CD4-positive, alpha-beta T cell (primary cell): ENCODE results near the gene WARS2. TPM values are rescaled to one million over a fixed set of nuclear protein-coding genes. Genes with fewer than 3 reads are reported as not detected.

Experiments used
- ATAC-seq: fragments of 200-7000 bp; cut with Tn5 transposase; one replicate; pipeline ENCODE4 v1.10.0; 2022; ENCODE audit warnings: mild to moderate bottlenecking; ENCODE audit not compliant: poor library complexity
- CTCF ChIA-PET: fragments of 350-600 bp; sonication (Branson Sonifier 250); formaldehyde crosslinking; loops from one replicate; lab custom pipeline; 2021; ENCODE audit warnings: antibody characterized with exemption, inconsistent platforms; lab: Charles Lee
- POLR2A ChIA-PET: fragments of 350-600 bp; sonication (Branson Sonifier 250); formaldehyde crosslinking; loops from one replicate; lab custom pipeline; 2021; ENCODE audit warnings: antibody characterized with exemption, inconsistent platforms; lab: Charles Lee
- DNase-seq, 14 experiments: peaks; one replicate each; pipeline ENCODE4 v3.0.0-alpha.2; 2013 to 2020; ENCODE audit warnings: mixed read lengths in 2 of 14
- H3K27ac ChIP-seq, 2 donors: one replicate each; pipeline versions ENCODE4 v1.5.1 to v1.7.0; 2013; ENCODE audit warnings: low read length in 2 of 2, low read depth in 1 of 2, mild to moderate bottlenecking in 1 of 2
- H3K27me3 ChIP-seq, 2 experiments: 1 replicate in 1 of 2; 2 replicates in 1 of 2; pipeline versions ENCODE4 v1.6.1 to v1.7.0; 2013; ENCODE audit warnings: low read length in 2 of 2, control low read depth in 1 of 2, mild to moderate bottlenecking in 1 of 2, moderate library complexity in 1 of 2; ENCODE audit not compliant: insufficient read depth in 2 of 2, control insufficient read depth in 1 of 2
- H3K36me3 ChIP-seq: one replicate; pipeline ENCODE4 v1.6.1; 2013; ENCODE audit warnings: low read length, control low read depth; ENCODE audit not compliant: insufficient read depth
- H3K4me1 ChIP-seq: one replicate; pipeline ENCODE4 v1.6.1; 2013; ENCODE audit warnings: low read length, control low read depth; ENCODE audit not compliant: insufficient read depth
- H3K4me3 ChIP-seq: one replicate; pipeline ENCODE4 v1.5.1; 2013; ENCODE audit warnings: mild to moderate bottlenecking, low read length, moderate library complexity
- H3K9me3 ChIP-seq, 2 experiments: 1 replicate in 1 of 2; 2 replicates in 1 of 2; pipeline versions ENCODE4 v1.6.1 to v1.7.0; 2013; ENCODE audit warnings: low read length in 2 of 2, mild to moderate bottlenecking in 2 of 2, control low read depth in 1 of 2, moderate library complexity in 1 of 2; ENCODE audit not compliant: control insufficient read depth in 1 of 2, insufficient read depth in 1 of 2
- H3K27ac Mint-ChIP-seq: one replicate; pipeline ENCODE4 v1.8.0; 2020; ENCODE audit warnings: mixed read lengths
- H3K27me3 Mint-ChIP-seq: one replicate; pipeline ENCODE4 v1.8.0; 2021; ENCODE audit warnings: mixed read lengths
- H3K36me3 Mint-ChIP-seq: one replicate; pipeline ENCODE4 v1.8.0; 2021; ENCODE audit warnings: low read depth, mixed read lengths
- H3K4me1 Mint-ChIP-seq: one replicate; pipeline ENCODE4 v1.8.0; 2021; ENCODE audit warnings: low read depth, mixed read lengths
- H3K4me3 Mint-ChIP-seq: one replicate; pipeline ENCODE4 v1.8.0; 2020; ENCODE audit warnings: mild to moderate bottlenecking, mixed read lengths
- H3K9me3 Mint-ChIP-seq: one replicate; pipeline ENCODE4 v1.8.0; 2020; ENCODE audit warnings: mixed read lengths
- intact Hi-C, 2 experiments: fragments of 100-400 bp; cut with DNase I in 1 of 2; cut with micrococcal nuclease in 1 of 2; formaldehyde crosslinking; loops; one replicate each; pipeline versions ENCODE4 v1.15.1 to v1.9.0; 2023 to 2025; cut with DNase I, micrococcal nuclease
- total RNA-seq, 174 experiments: library from RNA in 2 of 174; stranded (reverse) in 2 of 174; gene quantifications; one replicate each; pipeline ENCODE4 v1.2.3 and lab custom pipeline; 2021 to 2026
- TF ChIP-seq, protein P1 (sequence below): fragments of 200-600 bp; IDR thresholded peaks from one replicate; pipeline ENCODE4 v1.8.0; 2022; ENCODE audit warnings: antibody characterized with exemption, mild to moderate bottlenecking

WARS2 gene
- total RNA-seq, 2 experiments from 2014 or later, result 15.8 to 16.5 TPM

DNA sequence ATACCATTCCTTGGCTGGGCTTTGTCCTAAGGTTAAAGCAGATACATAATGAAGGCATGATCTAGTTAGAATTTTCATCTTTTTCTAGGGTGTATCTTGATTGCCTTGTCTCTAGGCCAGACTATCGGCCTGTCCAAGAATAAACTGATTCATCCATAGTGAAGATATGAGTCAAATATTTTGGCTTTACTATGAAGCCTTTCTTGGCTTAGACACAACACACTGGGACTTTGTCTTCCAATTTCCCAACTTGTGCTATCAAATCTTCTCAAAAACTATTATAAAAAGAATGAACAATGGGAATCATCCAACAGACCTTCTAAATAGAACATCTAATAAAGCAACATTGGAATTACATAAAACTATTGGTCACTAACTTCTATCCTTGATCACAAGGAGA is 64.8 kb downstream of the WARS2 start:
- intact Hi-C loops, result no loop called here
- ATAC-seq, result no peak

GRCh38 chr1:119071321-119071720 is 69.1 kb downstream of the WARS2 start:
- Histone ChIP-seq H3K27me3 (no peaks in the 10 kb centered on the region), H3K27ac (no peak overlapping the region), H3K4me3 (no peak overlapping the region), H3K4me1 (no peaks in the 10 kb centered on the region), H3K36me3 (no peaks in the 10 kb centered on the region), H3K9me3 (no peaks in the 10 kb centered on the region)
- TF ChIP-seq, protein P1, sequence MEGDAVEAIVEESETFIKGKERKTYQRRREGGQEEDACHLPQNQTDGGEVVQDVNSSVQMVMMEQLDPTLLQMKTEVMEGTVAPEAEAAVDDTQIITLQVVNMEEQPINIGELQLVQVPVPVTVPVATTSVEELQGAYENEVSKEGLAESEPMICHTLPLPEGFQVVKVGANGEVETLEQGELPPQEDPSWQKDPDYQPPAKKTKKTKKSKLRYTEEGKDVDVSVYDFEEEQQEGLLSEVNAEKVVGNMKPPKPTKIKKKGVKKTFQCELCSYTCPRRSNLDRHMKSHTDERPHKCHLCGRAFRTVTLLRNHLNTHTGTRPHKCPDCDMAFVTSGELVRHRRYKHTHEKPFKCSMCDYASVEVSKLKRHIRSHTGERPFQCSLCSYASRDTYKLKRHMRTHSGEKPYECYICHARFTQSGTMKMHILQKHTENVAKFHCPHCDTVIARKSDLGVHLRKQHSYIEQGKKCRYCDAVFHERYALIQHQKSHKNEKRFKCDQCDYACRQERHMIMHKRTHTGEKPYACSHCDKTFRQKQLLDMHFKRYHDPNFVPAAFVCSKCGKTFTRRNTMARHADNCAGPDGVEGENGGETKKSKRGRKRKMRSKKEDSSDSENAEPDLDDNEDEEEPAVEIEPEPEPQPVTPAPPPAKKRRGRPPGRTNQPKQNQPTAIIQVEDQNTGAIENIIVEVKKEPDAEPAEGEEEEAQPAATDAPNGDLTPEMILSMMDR, result no peak
- intact Hi-C loops, result no loop called here
- no peaks in the 10 kb centered on the region for H3K27me3 Mint-ChIP-seq
- ATAC-seq (no peak), DNase-seq (no peak)
- H3K4me3 Mint-ChIP-seq, result no peak overlapping the region
- H3K9me3 Mint-ChIP-seq, result peaks cover 11% of the 10 kb centered on the region
- no peak overlapping the region for H3K27ac Mint-ChIP-seq
- no peaks in the 10 kb centered on the region for H3K4me1 Mint-ChIP-seq
- ChIA-PET CTCF (no interaction called here), POLR2A (no interaction called here)
- peaks cover 65% of the 10 kb centered on the region for H3K36me3 Mint-ChIP-seq

More for the DNA sequence above, 64.8 kb downstream of the WARS2 start:
- Histone ChIP-seq H3K4me1 (no peaks in the 10 kb centered on the region), H3K27me3 (no peaks in the 10 kb centered on the region), H3K27ac (no peak overlapping the region), H3K36me3 (no peaks in the 10 kb centered on the region), H3K9me3 (peaks cover 0 to 5% of the 10 kb centered on the region in 2 experiments), H3K4me3 (no peak overlapping the region)
- Mint-ChIP-seq H3K36me3 (peaks cover 77% of the 10 kb centered on the region), H3K9me3 (peaks cover 13% of the 10 kb centered on the region), H3K27ac (no peak overlapping the region), H3K27me3 (no peaks in the 10 kb centered on the region), H3K4me3 (no peak overlapping the region), H3K4me1 (no peaks in the 10 kb centered on the region)
- TF ChIP-seq, protein P1, result no peak
- CTCF ChIA-PET, result no interaction called here
- no peak for DNase-seq
- POLR2A ChIA-PET, result no interaction called here

- no peak for ATAC-seq
Observed at GRCh38 chr1:119069682-119070081, 70.8 kb downstream of the WARS2 start.

More at GRCh38 chr1:119069682-119070081, 70.8 kb downstream of the WARS2 start:
- CTCF ChIA-PET, result interaction anchor here (1.5 kb wide), 1 partner anchor 50 kb away, joined by 3 read pairs; no protein-coding TSS in a partner anchor
- Histone ChIP-seq H3K27ac (no peak overlapping the region), H3K4me1 (no peaks in the 10 kb centered on the region), H3K27me3 (no peaks in the 10 kb centered on the region), H3K4me3 (no peak overlapping the region), H3K9me3 (no peaks in the 10 kb centered on the region), H3K36me3 (no peaks in the 10 kb centered on the region)
- Mint-ChIP-seq H3K4me1 (no peaks in the 10 kb centered on the region), H3K4me3 (no peak overlapping the region), H3K27me3 (no peaks in the 10 kb centered on the region), H3K9me3 (peaks cover 10% of the 10 kb centered on the region), H3K36me3 (peaks cover 61% of the 10 kb centered on the region), H3K27ac (no peak overlapping the region)
- TF ChIP-seq, protein P1, result no peak
- no peak for DNase-seq
- intact Hi-C loops, result no loop called here
- POLR2A ChIA-PET, result no interaction called here
